SJSA1 (cell line): ENCODE data around the gene OR2T3. TPM values are rescaled to one million over a fixed set of nuclear protein-coding genes. Genes with fewer than 3 reads are reported as not detected.
"Not testable (repeated sequence)": the region's sequence is repeated elsewhere in the genome, so short reads cannot be mapped to it uniquely, and the experiment has no call there.

Source experiments
- DNase-seq, 2 experiments: peaks; one replicate each; pipeline ENCODE4 v3.0.0-alpha.2; 2015 to 2020; ENCODE audit warnings: low spot score in 2 of 2, low read depth in 1 of 2
- H3K27ac ChIP-seq: fragments of 250-450 bp; sonication (Bioruptor Pico); 2 replicates; pipeline ENCODE4 v1.5.1; 2020; ENCODE audit warnings: mild to moderate bottlenecking, moderate library complexity
- H3K27me3 ChIP-seq: fragments of 250-450 bp; sonication (Bioruptor Pico); replicated peaks from 2 replicates; pipeline ENCODE4 v1.5.1; 2020; ENCODE audit warnings: mild to moderate bottlenecking, moderate library complexity
- H3K36me3 ChIP-seq: fragments of 250-450 bp; sonication (Bioruptor Pico); 2 replicates; pipeline ENCODE4 v1.5.1; 2020; ENCODE audit warnings: mild to moderate bottlenecking
- H3K4me1 ChIP-seq: fragments of 250-450 bp; sonication (Bioruptor Pico); replicated peaks from 2 replicates; pipeline ENCODE4 v1.6.1; 2021; ENCODE audit warnings: mild to moderate bottlenecking
- H3K4me3 ChIP-seq: fragments of 250-450 bp; sonication (Bioruptor Pico); 2 replicates; pipeline ENCODE4 v1.5.1; 2020; ENCODE audit warnings: mild to moderate bottlenecking
- H3K9me3 ChIP-seq: fragments of 250-450 bp; sonication (Bioruptor Pico); replicated peaks from 2 replicates; pipeline ENCODE4 v1.5.1; 2020; ENCODE audit warnings: mild to moderate bottlenecking
- total RNA-seq: library from RNA; depleted of rRNA; stranded (reverse); fragments of >200 nt; shearing (Covaris generic); gene quantifications from 2 replicates; pipeline ENCODE4 v1.2.3, GENCODE V29; 2014; rRNA removed

Gene OR2T3, protein sequence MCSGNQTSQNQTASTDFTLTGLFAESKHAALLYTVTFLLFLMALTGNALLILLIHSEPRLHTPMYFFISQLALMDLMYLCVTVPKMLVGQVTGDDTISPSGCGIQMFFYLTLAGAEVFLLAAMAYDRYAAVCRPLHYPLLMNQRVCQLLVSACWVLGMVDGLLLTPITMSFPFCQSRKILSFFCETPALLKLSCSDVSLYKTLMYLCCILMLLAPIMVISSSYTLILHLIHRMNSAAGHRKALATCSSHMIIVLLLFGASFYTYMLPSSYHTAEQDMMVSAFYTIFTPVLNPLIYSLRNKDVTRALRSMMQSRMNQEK
- not detected in 2 replicates for total RNA-seq

DNA sequence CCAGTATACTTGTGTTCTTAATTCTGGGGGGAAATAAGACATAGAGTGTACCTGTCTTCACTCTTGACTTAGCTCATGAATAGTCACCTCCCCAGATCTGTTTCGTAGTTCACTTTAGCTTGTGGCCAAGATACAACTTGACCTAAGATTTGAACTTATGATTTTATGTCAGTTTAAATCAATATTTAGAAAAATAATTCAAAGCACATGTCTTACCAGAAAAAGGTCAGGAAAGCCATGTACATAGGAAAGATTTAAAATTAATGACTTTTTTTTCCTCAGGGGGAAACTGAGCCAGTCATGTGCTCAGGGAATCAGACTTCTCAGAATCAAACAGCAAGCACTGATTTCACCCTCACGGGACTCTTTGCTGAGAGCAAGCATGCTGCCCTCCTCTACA lies at the start of gene OR2T3:
Gene OR2T3, plus strand, starts transcription at position 301 of the 400 bp plus-strand sequence. Its CDS starts 0 bp downstream, at position 301.
- not testable (repeated sequence) for H3K36me3 ChIP-seq, H3K4me1 ChIP-seq, DNase-seq, H3K4me3 ChIP-seq, H3K27ac ChIP-seq, H3K9me3 ChIP-seq, H3K27me3 ChIP-seq

GRCh38 chr1:248427526-248428191 lies 45.5 kb upstream of the OR2T3 start:
- H3K27ac ChIP-seq, DNase-seq, H3K9me3 ChIP-seq, H3K27me3 ChIP-seq, H3K36me3 ChIP-seq, H3K4me3 ChIP-seq, H3K4me1 ChIP-seq: not testable (repeated sequence)

DNA sequence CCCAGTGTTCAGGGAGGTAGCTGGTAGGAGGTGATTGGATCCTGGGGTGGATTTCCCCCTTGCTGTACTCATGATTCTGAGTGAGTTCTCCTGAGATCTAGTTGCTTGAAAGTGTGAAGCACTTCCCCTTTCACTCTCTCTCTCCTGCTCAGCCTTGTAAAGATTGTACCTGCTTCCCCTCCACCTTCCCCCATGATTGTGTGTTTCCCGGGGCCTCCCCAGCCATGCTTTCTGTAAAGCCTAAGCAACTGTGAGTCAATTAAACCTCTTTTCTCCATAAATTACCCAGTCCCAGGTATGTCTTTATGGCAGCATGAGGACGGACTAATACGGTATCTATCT lies 45.0 kb upstream of the OR2T3 start:
- not testable (repeated sequence) for DNase-seq, H3K4me1 ChIP-seq, H3K9me3 ChIP-seq, H3K4me3 ChIP-seq, H3K36me3 ChIP-seq, H3K27me3 ChIP-seq, H3K27ac ChIP-seq

DNA sequence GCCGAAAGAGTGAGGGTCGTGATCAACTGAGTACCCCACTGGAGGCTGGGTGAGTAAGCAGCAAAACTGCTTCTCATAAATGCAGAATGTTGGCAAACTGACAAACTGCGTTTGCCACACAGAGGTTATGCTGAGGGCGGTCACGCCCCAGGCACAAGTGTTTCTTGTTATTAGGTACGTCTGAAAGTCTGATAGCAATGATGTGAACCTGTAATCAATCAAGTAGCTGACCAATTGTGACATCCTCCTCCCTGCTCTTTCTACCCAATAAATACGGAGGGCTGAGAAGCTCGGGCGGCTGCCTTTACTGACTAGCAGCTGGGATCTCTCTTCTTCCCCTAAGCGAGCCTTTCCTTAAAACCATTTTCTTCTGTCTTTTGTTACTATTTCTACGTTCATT lies 41.5 kb upstream of the OR2T3 start:
- not testable (repeated sequence) for DNase-seq, H3K4me1 ChIP-seq, H3K27ac ChIP-seq, H3K9me3 ChIP-seq, H3K27me3 ChIP-seq, H3K4me3 ChIP-seq, H3K36me3 ChIP-seq

GRCh38 chr1:248432201-248432600 lies 41.0 kb upstream of the OR2T3 start:
- not testable (repeated sequence) for H3K27me3 ChIP-seq, H3K4me3 ChIP-seq, H3K9me3 ChIP-seq, H3K4me1 ChIP-seq, DNase-seq, H3K27ac ChIP-seq, H3K36me3 ChIP-seq

GRCh38 chr1:248433811-248434415 lies 39.2 kb upstream of the OR2T3 start:
- not testable (repeated sequence) for H3K4me3 ChIP-seq, H3K9me3 ChIP-seq, H3K36me3 ChIP-seq, DNase-seq, H3K27ac ChIP-seq, H3K27me3 ChIP-seq, H3K4me1 ChIP-seq

- not testable (repeated sequence) for H3K27me3 ChIP-seq, H3K4me3 ChIP-seq, DNase-seq, H3K27ac ChIP-seq, H3K4me1 ChIP-seq, H3K36me3 ChIP-seq, H3K9me3 ChIP-seq
Observed at GRCh38 chr1:248434913-248435312, 38.2 kb upstream of the OR2T3 start.

DNA sequence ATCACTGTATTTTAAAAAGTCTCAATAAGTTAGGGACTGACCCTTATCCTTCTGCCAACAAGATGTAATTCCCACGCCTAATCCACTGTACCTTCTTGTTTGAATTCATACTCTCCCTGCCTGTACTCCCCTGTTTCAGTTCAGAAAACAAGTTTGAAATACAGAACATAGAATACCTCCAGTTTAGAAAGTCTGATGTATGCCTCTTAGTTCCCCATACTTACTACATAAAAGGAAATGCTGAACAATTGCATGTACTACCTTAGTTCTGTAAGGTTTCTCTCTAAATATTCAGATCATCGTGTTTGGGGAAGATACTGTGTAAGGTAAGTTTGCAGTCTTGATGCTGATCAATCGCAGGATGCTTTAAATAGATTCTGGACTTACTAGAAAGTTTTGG lies 36.8 kb upstream of the OR2T3 start:
- not testable (repeated sequence) for H3K36me3 ChIP-seq, H3K27ac ChIP-seq, H3K9me3 ChIP-seq, DNase-seq, H3K27me3 ChIP-seq, H3K4me3 ChIP-seq, H3K4me1 ChIP-seq

DNA sequence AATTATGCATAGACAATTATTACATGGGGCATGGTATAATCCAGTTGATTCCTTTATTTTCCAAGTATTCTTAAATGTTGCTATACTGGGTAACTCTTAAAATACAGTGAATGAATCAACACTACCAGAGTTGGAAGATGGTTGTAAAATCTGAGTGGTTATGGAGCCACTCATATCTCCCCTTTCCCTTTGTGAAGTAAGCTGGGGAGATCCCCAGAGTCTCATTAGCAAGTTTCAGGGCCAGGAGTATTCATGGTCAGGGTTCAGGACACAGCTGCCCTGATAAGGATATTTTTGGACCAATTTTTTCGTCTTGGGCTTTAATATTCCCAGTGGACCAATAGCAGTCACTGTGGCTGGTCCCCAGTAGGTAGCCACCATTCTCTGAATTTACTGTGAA lies 34.5 kb upstream of the OR2T3 start:
- not testable (repeated sequence) for H3K27ac ChIP-seq

DNA sequence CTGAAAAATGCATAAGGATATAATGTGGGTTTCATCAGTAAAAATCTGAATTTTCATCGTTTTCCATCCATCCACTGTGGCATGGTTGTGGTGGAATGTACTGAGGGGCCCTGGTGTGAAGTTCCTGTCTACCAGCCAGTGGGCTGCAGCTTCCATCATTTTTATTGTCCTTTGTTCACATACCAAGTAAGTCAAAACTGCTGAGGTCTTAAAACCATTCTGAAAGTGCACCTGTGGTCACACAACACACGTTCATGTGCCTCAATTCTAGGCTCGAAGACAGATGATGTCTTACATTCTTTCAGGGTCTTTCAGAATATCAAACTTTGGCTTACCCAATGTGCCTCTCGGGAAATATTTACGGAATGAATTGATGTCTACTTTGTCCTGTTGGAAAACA lies 33.9 kb upstream of the OR2T3 start:
- not testable (repeated sequence) for H3K27ac ChIP-seq, DNase-seq, H3K36me3 ChIP-seq, H3K27me3 ChIP-seq, H3K4me3 ChIP-seq, H3K4me1 ChIP-seq, H3K9me3 ChIP-seq

More for the DNA sequence above, 34.5 kb upstream of the OR2T3 start:
- H3K4me1 ChIP-seq, DNase-seq, H3K36me3 ChIP-seq, H3K9me3 ChIP-seq, H3K27me3 ChIP-seq, H3K4me3 ChIP-seq: not testable (repeated sequence)

GRCh38 chr1:248442500-248443277 lies 30.5 kb upstream of the OR2T3 start:
- not testable (repeated sequence) for H3K27me3 ChIP-seq, H3K4me3 ChIP-seq, H3K4me1 ChIP-seq, H3K9me3 ChIP-seq, H3K27ac ChIP-seq, DNase-seq, H3K36me3 ChIP-seq

DNA sequence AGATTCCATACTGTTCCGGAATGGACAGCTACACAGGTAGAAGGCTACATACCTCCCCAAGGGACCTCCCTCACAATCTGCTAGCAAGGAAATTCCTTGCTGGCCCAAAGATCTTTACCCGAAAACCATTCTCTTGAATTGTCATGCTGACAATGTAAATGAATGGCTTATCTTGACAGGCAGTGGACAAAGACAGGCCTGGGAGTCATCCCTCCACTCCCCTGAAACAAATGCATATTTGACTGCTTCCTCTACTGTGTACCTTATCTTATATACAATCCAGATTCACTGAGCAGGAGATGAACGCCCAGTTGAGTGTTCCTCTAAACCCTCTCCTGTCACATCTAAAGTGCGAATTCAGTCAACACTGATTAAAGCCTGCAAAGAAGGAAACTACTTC lies 28.5 kb upstream of the OR2T3 start:
- not testable (repeated sequence) for H3K27ac ChIP-seq

GRCh38 chr1:248445399-248445798 lies 27.8 kb upstream of the OR2T3 start, which contains the start of gene OR2T2:
Gene OR2T2, plus strand, starts transcription at chr1:248445637. Its CDS starts 7,161 bp downstream, at chr1:248452798.
- not testable (repeated sequence) for H3K27ac ChIP-seq, H3K36me3 ChIP-seq, H3K27me3 ChIP-seq, H3K9me3 ChIP-seq, DNase-seq, H3K4me3 ChIP-seq, H3K4me1 ChIP-seq

More for the DNA sequence above, 28.5 kb upstream of the OR2T3 start:
- H3K9me3 ChIP-seq, H3K27me3 ChIP-seq, H3K36me3 ChIP-seq, DNase-seq, H3K4me1 ChIP-seq, H3K4me3 ChIP-seq: not testable (repeated sequence)
